Adrenal gland (tissue), 5 donors: Measurements from ENCODE around the gene NEIL1.
"Not testable (repeated sequence)": the region's sequence is repeated elsewhere in the genome, so short reads cannot be mapped to it uniquely, and the experiment has no call there.

Experiments
- CTCF ChIP-seq, 6 experiments: fragments of 450-650 bp in 4 of 6; fragments of 200-600 bp in 2 of 6; sonication (generic) in 1 of 6; IDR thresholded peaks; 1 replicate in 5 of 6; 2 replicates in 1 of 6; pipeline versions ENCODE4 v1.5.1 to v1.8.0; 2016 to 2021; ENCODE audit warnings: antibody characterized with exemption in 6 of 6, mild to moderate bottlenecking in 2 of 6, moderate library complexity in 1 of 6
- POLR2A ChIP-seq, 2 donors: fragments of 450-650 bp; IDR thresholded peaks; one replicate each; pipeline ENCODE4 v1.6.1; 2017; ENCODE audit warnings: antibody characterized with exemption in 2 of 2, mild to moderate bottlenecking in 2 of 2, moderate library complexity in 1 of 2
- donor health status: DM: no; HTN: no; CAD: no.

GRCh38 chr15:75319231-75319897 lies 27.5 kb upstream of the NEIL1 start:
- TF ChIP-seq POLR2A, CTCF (IDR thresholded peaks at IDR 0.05): not testable (repeated sequence)
